Spleen (tissue), 11 donors: Measurements from ENCODE around the gene ATP2B2. TPM values are rescaled to one million over a fixed set of nuclear protein-coding genes. Genes with fewer than 3 reads are reported as not detected.
A peak's percentile ranks its signal among the peaks of the same experiment; 100 is the strongest.

ENCODE experiments used
- DNase-seq: peaks from one replicate; pipeline ENCODE4 v3.0.0-alpha.2; 2020
- H3K27ac ChIP-seq, 8 donors: fragments of 200-600 bp; sonication (generic) in 7 of 8; 1 replicate in 4 of 8; 2 replicates in 4 of 8; pipeline versions ENCODE4 v1.5.0 to v1.8.0; 2016 to 2021; ENCODE audit warnings: inconsistent platforms in 4 of 8, mild to moderate bottlenecking in 4 of 8, moderate library complexity in 1 of 8
- H3K27me3 ChIP-seq, 7 donors: fragments of 200-600 bp; sonication (generic) in 6 of 7; replicated peaks in 1 of 7; 1 replicate in 4 of 7; 2 replicates in 3 of 7; pipeline versions ENCODE4 v1.5.0 to v1.8.0; 2016 to 2021; ENCODE audit warnings: inconsistent platforms in 3 of 7, mild to moderate bottlenecking in 1 of 7
- H3K36me3 ChIP-seq, 6 donors: fragments of 200-600 bp; sonication (generic) in 5 of 6; 1 replicate in 4 of 6; 2 replicates in 2 of 6; pipeline versions ENCODE4 v1.5.0 to v1.8.0; 2016 to 2021; ENCODE audit warnings: inconsistent platforms in 2 of 6
- H3K4me1 ChIP-seq, 6 donors: fragments of 200-600 bp; sonication (generic) in 5 of 6; 1 replicate in 3 of 6; 2 replicates in 3 of 6; pipeline versions ENCODE4 v1.5.0 to v1.8.0; 2016 to 2021; ENCODE audit warnings: inconsistent platforms in 3 of 6
- H3K4me3 ChIP-seq, 8 donors: fragments of 200-600 bp; sonication (generic) in 7 of 8; 1 replicate in 4 of 8; 2 replicates in 4 of 8; pipeline versions ENCODE4 v1.5.0 to v1.8.0; 2016 to 2021; ENCODE audit warnings: inconsistent platforms in 4 of 8, mild to moderate bottlenecking in 4 of 8, moderate library complexity in 2 of 8
- H3K9me3 ChIP-seq, 8 donors: fragments of 200-600 bp; sonication (generic) in 7 of 8; 1 replicate in 4 of 8; 2 replicates in 4 of 8; pipeline versions ENCODE4 v1.5.0 to v1.8.0; 2016 to 2021; ENCODE audit warnings: inconsistent platforms in 4 of 8
- POLR2A ChIP-seq, 3 donors: fragments of 450-650 bp; IDR thresholded peaks; one replicate each; pipeline ENCODE4 v1.5.1; 2017; ENCODE audit warnings: antibody characterized with exemption in 3 of 3, mild to moderate bottlenecking in 1 of 3
- POLR2AphosphoS5 ChIP-seq, 3 donors: sonication (generic); formaldehyde crosslinking; IDR thresholded peaks; one replicate each; pipeline ENCODE4 v1.5.1; 2017; ENCODE audit warnings: antibody characterized with exemption in 3 of 3
- WGBS, 5 donors: extraction: QIAGEN DNeasy Blood & Tissue Kit in 3 of 5; methylation state at CpG; one replicate each; pipeline versions ENCODE4 v1.1.5 to v1.1.7; 2013 to 2018; 5-methylcytosine and 5-hydroxymethylcytosine counted together
- intact Hi-C: fragments of 100-400 bp; cut with DNase I; formaldehyde crosslinking; loops from one replicate; pipeline ENCODE4 v1.15.0; 2023; ENCODE audit warnings: low total_unique reads
- polyA plus RNA-seq, 3 donors: library from polyadenylated mRNA; stranded (reverse); fragments of 200-250 nt; gene quantifications; one replicate each; pipeline ENCODE4 v1.2.1, GENCODE V29; 2013
- total RNA-seq, 7 donors: library from RNA; depleted of rRNA in 3 of 7; stranded (reverse); fragments of >200 nt in 3 of 7; fragmentation: NEBNext Ultra II Directional in 4 of 7; extraction: Animal tissue kit (Norgen Biotek cat#: 25700) in 4 of 7; gene quantifications; one replicate each; pipeline versions ENCODE4 v1.1.0 to v1.2.1, GENCODE V29; 2016 to 2021
- TF ChIP-seq, protein P1 (sequence below), 11 experiments: fragments of 200-600 bp in 7 of 11; fragments of 450-650 bp in 4 of 11; sonication (generic) in 4 of 11; IDR thresholded peaks in 8 of 11; conservative IDR thresholded peaks in 3 of 11; 1 replicate in 7 of 11; 2 replicates in 4 of 11; pipeline versions ENCODE4 v1.4.0 to v1.8.0; 2016 to 2021; ENCODE audit warnings: antibody characterized with exemption in 11 of 11, inconsistent platforms in 4 of 11, mild to moderate bottlenecking in 1 of 11
- donor health status: healthy with polysubstance abuse.
- donor health status: DM: no; HTN: no; CAD: no; lungs with moderate emphysema.
- donor health status: DM: no; HTN: no; CAD: no.
- donor health status: Bipolar disorder and iron deficiency.
- donor health status: healthy.
- donor health status: DM: no; HTN: no; CAD: no.
- donor health status: DM: yes; HTN: yes; CAD: no.

ATP2B2 gene
- total and polyA plus RNA-seq, 10 donors: 0.02 to 1.5 (median 0.24) TPM; not detected in 2

GRCh38 chr3:10331320-10331719 lies 174.1 kb downstream of the ATP2B2 start:
- no peak overlapping the region for H3K27ac ChIP-seq
- no peak for DNase-seq
- peaks cover 0 to 39% (median 0%) of the 10 kb centered on the region in 7 donors for H3K27me3 ChIP-seq
- H3K36me3 ChIP-seq: no peaks in the 10 kb centered on the region
- intact Hi-C loops: no loop called here
- no peak overlapping the region for H3K4me3 ChIP-seq
- peaks cover 0 to 6% (median 0%) of the 10 kb centered on the region in 6 donors for H3K4me1 ChIP-seq
- no peak for TF ChIP-seq POLR2A (IDR thresholded peaks at IDR 0.05)
- TF ChIP-seq, protein P1, sequence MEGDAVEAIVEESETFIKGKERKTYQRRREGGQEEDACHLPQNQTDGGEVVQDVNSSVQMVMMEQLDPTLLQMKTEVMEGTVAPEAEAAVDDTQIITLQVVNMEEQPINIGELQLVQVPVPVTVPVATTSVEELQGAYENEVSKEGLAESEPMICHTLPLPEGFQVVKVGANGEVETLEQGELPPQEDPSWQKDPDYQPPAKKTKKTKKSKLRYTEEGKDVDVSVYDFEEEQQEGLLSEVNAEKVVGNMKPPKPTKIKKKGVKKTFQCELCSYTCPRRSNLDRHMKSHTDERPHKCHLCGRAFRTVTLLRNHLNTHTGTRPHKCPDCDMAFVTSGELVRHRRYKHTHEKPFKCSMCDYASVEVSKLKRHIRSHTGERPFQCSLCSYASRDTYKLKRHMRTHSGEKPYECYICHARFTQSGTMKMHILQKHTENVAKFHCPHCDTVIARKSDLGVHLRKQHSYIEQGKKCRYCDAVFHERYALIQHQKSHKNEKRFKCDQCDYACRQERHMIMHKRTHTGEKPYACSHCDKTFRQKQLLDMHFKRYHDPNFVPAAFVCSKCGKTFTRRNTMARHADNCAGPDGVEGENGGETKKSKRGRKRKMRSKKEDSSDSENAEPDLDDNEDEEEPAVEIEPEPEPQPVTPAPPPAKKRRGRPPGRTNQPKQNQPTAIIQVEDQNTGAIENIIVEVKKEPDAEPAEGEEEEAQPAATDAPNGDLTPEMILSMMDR (IDR thresholded peaks at IDR 0.05 in 8 of 11, conservative IDR thresholded peaks at IDR 0.05 in 3 of 11): no peak
- TF ChIP-seq POLR2AphosphoS5 (IDR thresholded peaks at IDR 0.05): no peak
- 79 to 90% (median 87%) methylated on average over 8 of the region's 8 CpGs for WGBS, 5 donors
- H3K9me3 ChIP-seq: no peaks in the 10 kb centered on the region

DNA sequence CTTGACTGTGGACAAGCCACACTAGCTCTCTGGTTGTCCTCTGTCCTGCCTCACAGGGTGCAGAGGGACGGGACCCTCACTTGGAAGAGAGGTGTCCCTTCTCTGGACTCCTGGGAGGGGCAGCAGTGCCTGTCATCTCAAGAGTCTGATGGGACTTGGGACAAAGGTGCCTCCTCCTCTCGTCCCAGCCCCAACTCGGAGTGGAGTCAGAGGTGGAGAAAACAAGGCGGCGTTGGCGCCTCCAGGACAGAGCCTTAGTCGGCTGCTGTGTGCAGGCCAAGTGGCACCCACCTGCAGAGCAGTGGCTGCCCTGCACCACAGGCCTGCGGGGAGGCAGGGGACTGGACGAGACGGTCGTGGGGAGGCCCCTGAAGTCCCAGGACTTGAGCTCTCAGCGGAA lies 175.1 kb downstream of the ATP2B2 start:
- 62 to 84% (median 83%) methylated on average over 12 of the region's 12 CpGs for WGBS, 5 donors
- Histone ChIP-seq H3K27ac (no peak overlapping the region), H3K9me3 (no peaks in the 10 kb centered on the region), H3K27me3 (peaks cover 0 to 40% (median 0%) of the 10 kb centered on the region in 7 donors), H3K4me3 (no peak overlapping the region), H3K4me1 (peaks cover 0 to 6% (median 0%) of the 10 kb centered on the region in 6 donors), H3K36me3 (no peaks in the 10 kb centered on the region)
- peak; percentile 67 for DNase-seq
- intact Hi-C loops: no loop called here
- TF ChIP-seq POLR2AphosphoS5 (IDR thresholded peaks at IDR 0.05) (no peak), POLR2A (IDR thresholded peaks at IDR 0.05) (no peak)
- TF ChIP-seq, protein P1 (IDR thresholded peaks at IDR 0.05 in 8 of 11, conservative IDR thresholded peaks at IDR 0.05 in 3 of 11): no peak

DNA sequence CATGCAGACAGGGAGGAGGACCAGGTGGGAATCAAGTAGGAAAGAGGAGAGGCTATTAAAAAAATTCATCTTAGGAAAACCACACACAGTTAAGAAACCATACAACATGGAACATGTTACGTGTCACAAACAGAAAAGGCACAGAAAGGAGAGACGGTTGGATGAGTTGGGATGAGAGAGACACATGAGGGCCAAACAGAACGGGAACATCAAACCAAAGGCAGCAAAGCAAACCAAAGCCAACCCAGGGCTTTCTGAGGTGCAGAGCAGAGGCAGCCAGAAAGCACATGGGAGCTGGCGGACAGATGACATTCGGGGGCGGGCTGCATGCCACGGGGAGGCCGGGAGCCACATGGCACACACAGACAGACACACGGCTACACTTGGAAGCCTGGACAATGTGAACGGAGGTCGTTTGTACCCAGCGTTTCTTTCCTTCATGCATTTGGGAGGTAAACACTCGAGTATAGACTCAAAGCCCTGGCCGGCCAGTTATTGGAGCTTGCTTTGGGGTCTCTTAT lies 175.8 kb downstream of the ATP2B2 start:
- DNase-seq: no peak
- Histone ChIP-seq H3K9me3 (no peaks in the 10 kb centered on the region), H3K27me3 (peaks cover 0 to 40% (median 0%) of the 10 kb centered on the region in 7 donors), H3K27ac (no peak overlapping the region), H3K4me1 (peaks cover 0 to 6% (median 0%) of the 10 kb centered on the region in 6 donors), H3K4me3 (no peak overlapping the region), H3K36me3 (no peaks in the 10 kb centered on the region)
- no peak for TF ChIP-seq POLR2AphosphoS5 (IDR thresholded peaks at IDR 0.05)
- TF ChIP-seq, protein P1 (IDR thresholded peaks at IDR 0.05 in 8 of 11, conservative IDR thresholded peaks at IDR 0.05 in 3 of 11): no peak
- TF ChIP-seq POLR2A (IDR thresholded peaks at IDR 0.05): no peak
- intact Hi-C loops: no loop called here
- 80 to 91% (median 85%) methylated on average over 14 of the region's 14 CpGs for WGBS, 5 donors

- intact Hi-C loops: no loop called here
- DNase-seq: peak; percentile 37
- TF ChIP-seq, protein P1 (IDR thresholded peaks at IDR 0.05 in 8 of 11, conservative IDR thresholded peaks at IDR 0.05 in 3 of 11): no peak
- TF ChIP-seq POLR2A (IDR thresholded peaks at IDR 0.05) (no peak), POLR2AphosphoS5 (IDR thresholded peaks at IDR 0.05) (no peak)
- WGBS, 5 donors: 46 to 66% (median 52%) methylated on average over 30 to 31 of the region's 31 CpGs
- Histone ChIP-seq H3K36me3 (no peaks in the 10 kb centered on the region), H3K4me3 (no peak overlapping the region), H3K4me1 (peaks cover 0 to 6% (median 0%) of the 10 kb centered on the region in 6 donors), H3K9me3 (no peaks in the 10 kb centered on the region), H3K27me3 (peaks cover 0 to 40% (median 0%) of the 10 kb centered on the region in 7 donors), H3K27ac (no peak overlapping the region)
Observed at GRCh38 chr3:10328460-10329071, 176.8 kb downstream of the ATP2B2 start.
